ENCODE measurements around the gene AVL9.

Gene AVL9

GRCh38 chr7:32458025-32458424 lies 37.3 kb upstream of the AVL9 start:
- no peak for TF ChIP-seq CTCF (IDR thresholded peaks at IDR 0.05; ENCODE audit: low read depth, low read length, poor library complexity, severe bottlenecking)
- TF ChIP-seq EZH2phosphoT487 (IDR thresholded peaks at IDR 0.05; ENCODE audit: borderline replicate concordance, low read length), result no peak
- H3K4me3 ChIP-seq (ENCODE audit: low read length), result no peak overlapping the region
- H3K9me2 ChIP-seq (replicated peaks; ENCODE audit: control insufficient read depth, low read length), result no peaks in the 10 kb centered on the region
- 0 out of 2 replicates have a peak, but pooled peaks cover 7% of the 10 kb centered on the region for H3K9me3 ChIP-seq (ENCODE audit: control insufficient read depth, insufficient read depth, low read length)
- H3K36me3 ChIP-seq (ENCODE audit: control insufficient read depth, low read length), result no peaks in the 10 kb centered on the region
- H3F3A ChIP-seq (ENCODE audit: control insufficient read depth, insufficient read depth), result no peaks in the 10 kb centered on the region
- no peaks in the 10 kb centered on the region for H4K20me1 ChIP-seq (ENCODE audit: control insufficient read depth, insufficient read depth, low read depth, low read length)
- H3K4me2 ChIP-seq (ENCODE audit: low read length), result no peak overlapping the region
- no peaks in the 10 kb centered on the region for H3K27me3 ChIP-seq (ENCODE audit: control insufficient read depth, low read length)
- no peaks in the 10 kb centered on the region for H3K4me1 ChIP-seq (ENCODE audit: control insufficient read depth, low read length)
- no peak overlapping the region for H3K27ac ChIP-seq (ENCODE audit: low read depth, low read length)
- H3K79me2 ChIP-seq (ENCODE audit: control insufficient read depth, low read length), result no peaks in the 10 kb centered on the region

- H4K20me1 ChIP-seq (ENCODE audit: control insufficient read depth, insufficient read depth, low read depth, low read length), result no peaks in the 10 kb centered on the region
- no peaks in the 10 kb centered on the region for H3K9me2 ChIP-seq (replicated peaks; ENCODE audit: control insufficient read depth, low read length)
- H3F3A ChIP-seq (ENCODE audit: control insufficient read depth, insufficient read depth), result no peaks in the 10 kb centered on the region
- no peaks in the 10 kb centered on the region for H3K4me1 ChIP-seq (ENCODE audit: control insufficient read depth, low read length)
- H3K36me3 ChIP-seq (ENCODE audit: control insufficient read depth, low read length), result no peaks in the 10 kb centered on the region
- H3K4me2 ChIP-seq (ENCODE audit: low read length), result no peak overlapping the region
- H3K79me2 ChIP-seq (ENCODE audit: control insufficient read depth, low read length), result no peaks in the 10 kb centered on the region
- no peak overlapping the region for H3K27ac ChIP-seq (ENCODE audit: low read depth, low read length)
- H3K27me3 ChIP-seq (ENCODE audit: control insufficient read depth, low read length), result no peaks in the 10 kb centered on the region
- no peak for TF ChIP-seq CTCF (IDR thresholded peaks at IDR 0.05; ENCODE audit: low read depth, low read length, poor library complexity, severe bottlenecking)
- no peak for TF ChIP-seq EZH2phosphoT487 (IDR thresholded peaks at IDR 0.05; ENCODE audit: borderline replicate concordance, low read length)
- 0 out of 2 replicates have a peak, but pooled peaks cover 7% of the 10 kb centered on the region for H3K9me3 ChIP-seq (ENCODE audit: control insufficient read depth, insufficient read depth, low read length)
- no peak overlapping the region for H3K4me3 ChIP-seq (ENCODE audit: low read length)
These were observed 35.5 kb upstream of the AVL9 start for GRCh38 chr7:32459788-32460187.

- TF ChIP-seq CTCF (IDR thresholded peaks at IDR 0.05; ENCODE audit: low read depth, low read length, poor library complexity, severe bottlenecking) (no peak), EZH2phosphoT487 (IDR thresholded peaks at IDR 0.05; ENCODE audit: borderline replicate concordance, low read length) (no peak)
- H3K9me3 ChIP-seq (ENCODE audit: control insufficient read depth, insufficient read depth, low read length), result 0 out of 2 replicates have a peak, but pooled peaks cover 7% of the 10 kb centered on the region
- no peak overlapping the region for H3K27ac ChIP-seq (ENCODE audit: low read depth, low read length)
- no peaks in the 10 kb centered on the region for H4K20me1 ChIP-seq (ENCODE audit: control insufficient read depth, insufficient read depth, low read depth, low read length)
- H3K36me3 ChIP-seq (ENCODE audit: control insufficient read depth, low read length), result no peaks in the 10 kb centered on the region
- H3K4me1 ChIP-seq (ENCODE audit: control insufficient read depth, low read length), result no peaks in the 10 kb centered on the region
- H3K27me3 ChIP-seq (ENCODE audit: control insufficient read depth, low read length), result no peaks in the 10 kb centered on the region
- H3K4me2 ChIP-seq (ENCODE audit: low read length), result no peak overlapping the region
- no peak overlapping the region for H3K4me3 ChIP-seq (ENCODE audit: low read length)
- no peaks in the 10 kb centered on the region for H3K9me2 ChIP-seq (replicated peaks; ENCODE audit: control insufficient read depth, low read length)
- H3K79me2 ChIP-seq (ENCODE audit: control insufficient read depth, low read length), result no peaks in the 10 kb centered on the region
- no peaks in the 10 kb centered on the region for H3F3A ChIP-seq (ENCODE audit: control insufficient read depth, insufficient read depth)
These were observed 33.8 kb upstream of the AVL9 start for GRCh38 chr7:32461484-32461883.

Data from DOHH2 (cell line).